Uterus (tissue), 2 donors: ENCODE measurements around the gene DYRK2.

Experiments
- POLR2A ChIP-seq, 2 donors: fragments of 450-650 bp; IDR thresholded peaks; one replicate each; pipeline ENCODE4 v1.6.1; 2016; ENCODE audit warnings: antibody characterized with exemption in 2 of 2, mild to moderate bottlenecking in 1 of 2, moderate library complexity in 1 of 2
- TF ChIP-seq, protein P1 (sequence below), 4 experiments: fragments of 200-600 bp in 2 of 4; fragments of 450-650 bp in 2 of 4; sonication (generic) in 2 of 4; IDR thresholded peaks; one replicate each; pipeline ENCODE4 v1.5.1; 2016 to 2019; ENCODE audit warnings: antibody characterized with exemption in 4 of 4, mild to moderate bottlenecking in 2 of 4, moderate library complexity in 1 of 4

GRCh38 chr12:67647799-67648520 lies 585 bp upstream of the DYRK2 start:
- peak in 1 of 2 donors; percentile 11 for TF ChIP-seq POLR2A (IDR thresholded peaks at IDR 0.05)
- TF ChIP-seq, protein P1, sequence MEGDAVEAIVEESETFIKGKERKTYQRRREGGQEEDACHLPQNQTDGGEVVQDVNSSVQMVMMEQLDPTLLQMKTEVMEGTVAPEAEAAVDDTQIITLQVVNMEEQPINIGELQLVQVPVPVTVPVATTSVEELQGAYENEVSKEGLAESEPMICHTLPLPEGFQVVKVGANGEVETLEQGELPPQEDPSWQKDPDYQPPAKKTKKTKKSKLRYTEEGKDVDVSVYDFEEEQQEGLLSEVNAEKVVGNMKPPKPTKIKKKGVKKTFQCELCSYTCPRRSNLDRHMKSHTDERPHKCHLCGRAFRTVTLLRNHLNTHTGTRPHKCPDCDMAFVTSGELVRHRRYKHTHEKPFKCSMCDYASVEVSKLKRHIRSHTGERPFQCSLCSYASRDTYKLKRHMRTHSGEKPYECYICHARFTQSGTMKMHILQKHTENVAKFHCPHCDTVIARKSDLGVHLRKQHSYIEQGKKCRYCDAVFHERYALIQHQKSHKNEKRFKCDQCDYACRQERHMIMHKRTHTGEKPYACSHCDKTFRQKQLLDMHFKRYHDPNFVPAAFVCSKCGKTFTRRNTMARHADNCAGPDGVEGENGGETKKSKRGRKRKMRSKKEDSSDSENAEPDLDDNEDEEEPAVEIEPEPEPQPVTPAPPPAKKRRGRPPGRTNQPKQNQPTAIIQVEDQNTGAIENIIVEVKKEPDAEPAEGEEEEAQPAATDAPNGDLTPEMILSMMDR (IDR thresholded peaks at IDR 0.05), result peak in 3 of 4 experiments; percentile 30 to 56 (median 43)
